IPS-18c (cell line): ENCODE results near the gene MRFAP1.
"Not testable (repeated sequence)": the region's sequence is repeated elsewhere in the genome, so short reads cannot be mapped to it uniquely, and the experiment has no call there.

Experiments
- H3K4me3 ChIP-seq: 2 replicates; pipeline ENCODE4 v1.7.0; 2013; ENCODE audit warnings: low read depth, mild to moderate bottlenecking, low read length, moderate library complexity; ENCODE audit not compliant: insufficient read depth
- H3K9me3 ChIP-seq: one replicate; pipeline ENCODE4 v1.6.1; 2013; ENCODE audit warnings: mild to moderate bottlenecking, low read length, moderate library complexity; ENCODE audit not compliant: control insufficient read depth, insufficient read depth

Gene MRFAP1

GRCh38 chr4:6649216-6649615, 8.7 kb downstream of the MRFAP1 start:
- Histone ChIP-seq H3K9me3 (no peaks in the 10 kb centered on the region), H3K4me3 (no peak overlapping the region)

GRCh38 chr4:6654211-6654610, 13.7 kb downstream of the MRFAP1 start:
- H3K9me3 ChIP-seq = not testable (repeated sequence)

GRCh38 chr4:6655291-6655690, 14.8 kb downstream of the MRFAP1 start:
- not testable (repeated sequence) for H3K4me3 ChIP-seq, H3K9me3 ChIP-seq

More at GRCh38 chr4:6654211-6654610, 13.7 kb downstream of the MRFAP1 start:
- H3K4me3 ChIP-seq = not testable (repeated sequence)

GRCh38 chr4:6655924-6656323, 15.4 kb downstream of the MRFAP1 start:
- Histone ChIP-seq H3K4me3 (no peak overlapping the region), H3K9me3 (no peaks in the 10 kb centered on the region)

- H3K9me3 ChIP-seq = no peaks in the 10 kb centered on the region
- H3K4me3 ChIP-seq = no peak overlapping the region
These were observed 17.0 kb downstream of the MRFAP1 start for GRCh38 chr4:6657242-6658208.

GRCh38 chr4:6658209-6658595, 17.7 kb downstream of the MRFAP1 start:
- Histone ChIP-seq H3K4me3 (0 out of 2 replicates have a peak overlapping the region, but pooled peaks have one; percentile 1), H3K9me3 (no peaks in the 10 kb centered on the region)

- Histone ChIP-seq H3K4me3 (0 out of 2 replicates have a peak overlapping the region, but pooled peaks have one; percentile 1), H3K9me3 (no peaks in the 10 kb centered on the region)
These were observed 18.2 kb downstream of the MRFAP1 start for GRCh38 chr4:6658597-6659075.

- Histone ChIP-seq H3K9me3 (no peaks in the 10 kb centered on the region), H3K4me3 (no peak overlapping the region)
These were observed 19.4 kb downstream of the MRFAP1 start for GRCh38 chr4:6659897-6660296.

GRCh38 chr4:6660430-6660829, 19.9 kb downstream of the MRFAP1 start:
- Histone ChIP-seq H3K4me3 (no peak overlapping the region), H3K9me3 (no peaks in the 10 kb centered on the region)

GRCh38 chr4:6662591-6662990, 22.1 kb downstream of the MRFAP1 start:
- Histone ChIP-seq H3K4me3 (no peak overlapping the region), H3K9me3 (no peaks in the 10 kb centered on the region)

GRCh38 chr4:6663596-6664393, 23.3 kb downstream of the MRFAP1 start:
- no peak overlapping the region for H3K4me3 ChIP-seq
- H3K9me3 ChIP-seq = no peaks in the 10 kb centered on the region

- H3K9me3 ChIP-seq = no peaks in the 10 kb centered on the region
- H3K4me3 ChIP-seq = no peak overlapping the region
These were observed 24.8 kb downstream of the MRFAP1 start for GRCh38 chr4:6665320-6665654.

GRCh38 chr4:6668391-6668790, 27.9 kb downstream of the MRFAP1 start:
- H3K4me3 ChIP-seq = no peak overlapping the region
- H3K9me3 ChIP-seq = no peaks in the 10 kb centered on the region

- H3K9me3 ChIP-seq = no peaks in the 10 kb centered on the region
- H3K4me3 ChIP-seq = no peak overlapping the region
These were observed 31.2 kb downstream of the MRFAP1 start for GRCh38 chr4:6671648-6672047.

GRCh38 chr4:6672131-6672530, 31.6 kb downstream of the MRFAP1 start:
- Histone ChIP-seq H3K4me3 (no peak overlapping the region), H3K9me3 (no peaks in the 10 kb centered on the region)

GRCh38 chr4:6672541-6673190, 32.2 kb downstream of the MRFAP1 start:
- H3K9me3 ChIP-seq, H3K4me3 ChIP-seq: not testable (repeated sequence)

- peak overlapping the region; percentile 74 for H3K4me3 ChIP-seq
- not testable (repeated sequence) for H3K9me3 ChIP-seq
These were observed 32.7 kb downstream of the MRFAP1 start for GRCh38 chr4:6673191-6673659.
